ENCODE data around the gene UGT1A9.
A peak's percentile ranks its signal among the peaks of the same experiment; 100 is the strongest.

UGT1A9 gene

DNA sequence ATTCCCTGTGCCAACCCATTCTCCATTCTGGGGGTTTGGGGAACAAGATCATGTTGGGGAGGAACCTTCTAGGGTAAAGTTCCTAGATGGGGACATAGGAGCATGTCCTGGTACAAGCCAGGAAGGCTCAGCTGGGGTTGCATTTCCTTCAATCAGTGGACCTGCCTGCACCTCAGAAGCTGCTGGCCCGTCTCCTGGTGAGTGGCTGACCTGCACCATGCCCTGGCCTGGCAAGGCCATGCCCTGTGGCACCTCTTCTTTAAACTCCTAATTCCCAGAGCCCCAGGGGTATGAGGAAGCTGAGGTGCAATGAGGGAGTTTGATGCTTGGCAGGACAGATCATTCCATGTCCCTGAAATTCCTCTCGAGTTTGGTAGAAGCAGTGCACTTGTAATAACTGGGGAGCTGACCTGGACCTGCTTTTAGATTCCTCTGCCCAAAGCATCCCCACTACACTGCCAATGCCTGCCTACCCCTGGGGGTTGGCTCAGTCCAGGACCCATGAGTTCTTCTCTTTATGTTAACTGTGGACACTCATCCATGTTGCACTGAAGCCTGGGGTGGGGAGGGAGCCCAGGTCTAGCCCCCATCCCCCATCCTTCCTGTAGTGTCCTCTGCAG, 131.7 kb downstream of the UGT1A9 start:
- Histone ChIP-seq H3K4me3 (ENCODE audit: low read length) (no peak overlapping the region), H3K4me1 (ENCODE audit: control insufficient read depth, insufficient read depth, low read length) (no peaks in the 10 kb centered on the region), H3K9me3 (ENCODE audit: control insufficient read depth, insufficient read depth, low read length) (no peaks in the 10 kb centered on the region), H3K27me3 (ENCODE audit: control insufficient read depth, insufficient read depth, low read length) (no peaks in the 10 kb centered on the region), H3K36me3 (ENCODE audit: control insufficient read depth, insufficient read depth, low read length) (no peaks in the 10 kb centered on the region), H3K27ac (ENCODE audit: low read length) (no peak overlapping the region)
- WGBS (ENCODE audit: insufficient coverage, insufficient read length) = no CpG with 5 or more reads among the region's 2 CpGs
- no peak for DNase-seq (ENCODE audit: low read depth, low spot score)

- no peak overlapping the region for H3K27ac ChIP-seq (ENCODE audit: low read length)
- no CpG with 5 or more reads among the region's 8 CpGs for WGBS (ENCODE audit: insufficient coverage, insufficient read length)
- DNase-seq (ENCODE audit: low read depth, low spot score) = no peak
- no peaks in the 10 kb centered on the region for H3K9me3 ChIP-seq (ENCODE audit: control insufficient read depth, insufficient read depth, low read length)
- H3K36me3 ChIP-seq (ENCODE audit: control insufficient read depth, insufficient read depth, low read length) = no peaks in the 10 kb centered on the region
- no peaks in the 10 kb centered on the region for H3K27me3 ChIP-seq (ENCODE audit: control insufficient read depth, insufficient read depth, low read length)
- H3K4me3 ChIP-seq (ENCODE audit: low read length) = no peak overlapping the region
- H3K4me1 ChIP-seq (ENCODE audit: control insufficient read depth, insufficient read depth, low read length) = no peaks in the 10 kb centered on the region
Measured at GRCh38 chr2:233803994-233804393, 132.3 kb downstream of the UGT1A9 start.

- H3K36me3 ChIP-seq (ENCODE audit: control insufficient read depth, insufficient read depth, low read length) = no peaks in the 10 kb centered on the region
- H3K4me3 ChIP-seq (ENCODE audit: low read length) = no peak overlapping the region
- no CpG with 5 or more reads among the region's 12 CpGs for WGBS (ENCODE audit: insufficient coverage, insufficient read length)
- DNase-seq (ENCODE audit: low read depth, low spot score) = no peak
- H3K4me1 ChIP-seq (ENCODE audit: control insufficient read depth, insufficient read depth, low read length) = no peaks in the 10 kb centered on the region
- no peaks in the 10 kb centered on the region for H3K9me3 ChIP-seq (ENCODE audit: control insufficient read depth, insufficient read depth, low read length)
- no peak overlapping the region for H3K27ac ChIP-seq (ENCODE audit: low read length)
- no peaks in the 10 kb centered on the region for H3K27me3 ChIP-seq (ENCODE audit: control insufficient read depth, insufficient read depth, low read length)
Measured at GRCh38 chr2:233807215-233807865, 135.6 kb downstream of the UGT1A9 start.

- no peak for DNase-seq (ENCODE audit: low read depth, low spot score)
- Histone ChIP-seq H3K36me3 (ENCODE audit: control insufficient read depth, insufficient read depth, low read length) (no peaks in the 10 kb centered on the region), H3K27ac (ENCODE audit: low read length) (no peak overlapping the region), H3K27me3 (ENCODE audit: control insufficient read depth, insufficient read depth, low read length) (no peaks in the 10 kb centered on the region), H3K4me3 (ENCODE audit: low read length) (no peak overlapping the region), H3K4me1 (ENCODE audit: control insufficient read depth, insufficient read depth, low read length) (no peaks in the 10 kb centered on the region), H3K9me3 (ENCODE audit: control insufficient read depth, insufficient read depth, low read length) (no peaks in the 10 kb centered on the region)
- WGBS (ENCODE audit: insufficient coverage, insufficient read length) = no CpG with 5 or more reads among the region's 10 CpGs
Measured at GRCh38 chr2:233807966-233808935, 136.6 kb downstream of the UGT1A9 start.

- Histone ChIP-seq H3K9me3 (ENCODE audit: control insufficient read depth, insufficient read depth, low read length) (no peaks in the 10 kb centered on the region), H3K27ac (ENCODE audit: low read length) (no peak overlapping the region), H3K27me3 (ENCODE audit: control insufficient read depth, insufficient read depth, low read length) (no peaks in the 10 kb centered on the region), H3K4me3 (ENCODE audit: low read length) (no peak overlapping the region), H3K36me3 (ENCODE audit: control insufficient read depth, insufficient read depth, low read length) (no peaks in the 10 kb centered on the region), H3K4me1 (ENCODE audit: control insufficient read depth, insufficient read depth, low read length) (no peaks in the 10 kb centered on the region)
- DNase-seq (ENCODE audit: low read depth, low spot score) = no peak
- no CpG with 5 or more reads among the region's 6 CpGs for WGBS (ENCODE audit: insufficient coverage, insufficient read length)
Measured at GRCh38 chr2:233810385-233810784, 138.7 kb downstream of the UGT1A9 start.

GRCh38 chr2:233811087-233811486, 139.4 kb downstream of the UGT1A9 start:
- Histone ChIP-seq H3K4me1 (ENCODE audit: control insufficient read depth, insufficient read depth, low read length) (no peaks in the 10 kb centered on the region), H3K9me3 (ENCODE audit: control insufficient read depth, insufficient read depth, low read length) (no peaks in the 10 kb centered on the region), H3K4me3 (ENCODE audit: low read length) (no peak overlapping the region), H3K27ac (ENCODE audit: low read length) (no peak overlapping the region), H3K36me3 (ENCODE audit: control insufficient read depth, insufficient read depth, low read length) (no peaks in the 10 kb centered on the region), H3K27me3 (ENCODE audit: control insufficient read depth, insufficient read depth, low read length) (no peaks in the 10 kb centered on the region)
- DNase-seq (ENCODE audit: low read depth, low spot score) = no peak
- no CpG with 5 or more reads among the region's 4 CpGs for WGBS (ENCODE audit: insufficient coverage, insufficient read length)

DNA sequence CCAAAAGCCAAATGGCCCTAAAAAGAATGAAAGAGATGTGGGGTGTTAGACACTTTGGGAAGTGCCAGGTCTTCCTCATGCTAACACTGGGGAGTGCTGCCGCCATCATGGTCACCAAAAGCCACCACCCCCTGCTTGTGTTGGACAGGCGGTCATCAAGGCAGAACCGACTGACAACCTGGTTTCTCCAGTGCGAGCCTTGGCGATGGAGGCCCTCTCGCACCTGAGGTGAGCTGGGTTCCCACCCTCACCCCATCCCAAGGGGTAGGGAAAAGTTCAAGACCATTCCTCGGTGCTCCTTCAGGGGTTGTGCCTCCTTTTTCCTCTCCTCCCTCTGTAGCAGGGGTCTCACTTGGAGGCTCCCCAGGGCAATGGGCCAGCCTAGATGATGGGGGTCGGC, 140.0 kb downstream of the UGT1A9 start:
- no CpG with 5 or more reads among the region's 8 CpGs for WGBS (ENCODE audit: insufficient coverage, insufficient read length)
- H3K36me3 ChIP-seq (ENCODE audit: control insufficient read depth, insufficient read depth, low read length) = no peaks in the 10 kb centered on the region
- H3K9me3 ChIP-seq (ENCODE audit: control insufficient read depth, insufficient read depth, low read length) = no peaks in the 10 kb centered on the region
- no peaks in the 10 kb centered on the region for H3K4me1 ChIP-seq (ENCODE audit: control insufficient read depth, insufficient read depth, low read length)
- no peak overlapping the region for H3K27ac ChIP-seq (ENCODE audit: low read length)
- DNase-seq (ENCODE audit: low read depth, low spot score) = no peak
- no peaks in the 10 kb centered on the region for H3K27me3 ChIP-seq (ENCODE audit: control insufficient read depth, insufficient read depth, low read length)
- H3K4me3 ChIP-seq (ENCODE audit: low read length) = no peak overlapping the region

DNA sequence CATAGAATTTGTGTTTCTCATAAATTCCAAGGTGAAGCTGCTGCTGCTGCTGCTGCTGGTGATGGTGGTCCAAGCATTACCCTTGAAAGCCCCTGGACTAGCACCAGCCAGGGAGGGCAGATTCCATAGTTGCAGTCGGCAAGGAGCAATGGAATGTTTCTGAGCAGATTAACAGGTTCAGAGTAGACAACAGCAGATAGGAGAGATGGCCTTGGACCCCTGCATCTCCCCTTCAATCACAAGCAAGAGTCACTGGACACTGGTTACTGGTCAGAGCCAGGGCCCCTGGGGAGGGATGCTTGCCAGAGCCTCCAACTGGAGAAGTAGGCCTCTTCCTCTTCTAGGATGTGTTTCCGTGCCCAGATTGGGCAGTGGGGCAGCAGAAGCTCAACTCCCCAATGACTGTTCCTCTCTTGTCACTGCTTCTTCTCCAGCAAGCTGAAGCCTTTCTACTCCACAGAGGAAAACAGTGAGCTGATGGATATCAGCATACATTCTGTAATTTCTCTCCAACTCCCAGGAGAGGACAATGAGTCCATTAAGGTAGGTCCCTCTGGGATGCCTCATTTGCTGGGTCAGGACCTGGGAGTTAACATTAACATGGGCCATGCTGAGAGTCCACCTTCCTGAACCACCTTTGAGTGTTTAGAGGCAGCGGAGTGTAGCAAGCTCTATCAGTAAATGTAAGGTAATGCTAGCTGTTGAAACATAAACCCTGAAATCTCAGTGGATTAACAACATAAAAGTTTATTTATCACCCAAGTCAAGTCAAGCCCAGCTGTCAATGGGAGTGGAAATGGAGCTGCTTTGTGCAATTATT, 141.7 kb downstream of the UGT1A9 start:
- Histone ChIP-seq H3K9me3 (ENCODE audit: control insufficient read depth, insufficient read depth, low read length) (no peaks in the 10 kb centered on the region), H3K4me1 (ENCODE audit: control insufficient read depth, insufficient read depth, low read length) (no peaks in the 10 kb centered on the region), H3K27ac (ENCODE audit: low read length) (no peak overlapping the region), H3K27me3 (ENCODE audit: control insufficient read depth, insufficient read depth, low read length) (no peaks in the 10 kb centered on the region), H3K4me3 (ENCODE audit: low read length) (no peak overlapping the region), H3K36me3 (ENCODE audit: control insufficient read depth, insufficient read depth, low read length) (no peaks in the 10 kb centered on the region)
- DNase-seq (ENCODE audit: low read depth, low spot score) = no peak
- WGBS (ENCODE audit: insufficient coverage, insufficient read length) = no CpG with 5 or more reads among the region's 3 CpGs

GRCh38 chr2:233814056-233814835, 142.5 kb downstream of the UGT1A9 start:
- H3K27ac ChIP-seq (ENCODE audit: low read length) = no peak overlapping the region
- no peaks in the 10 kb centered on the region for H3K27me3 ChIP-seq (ENCODE audit: control insufficient read depth, insufficient read depth, low read length)
- H3K4me1 ChIP-seq (ENCODE audit: control insufficient read depth, insufficient read depth, low read length) = no peaks in the 10 kb centered on the region
- DNase-seq (ENCODE audit: low read depth, low spot score) = peak; percentile 31
- H3K36me3 ChIP-seq (ENCODE audit: control insufficient read depth, insufficient read depth, low read length) = no peaks in the 10 kb centered on the region
- no peak overlapping the region for H3K4me3 ChIP-seq (ENCODE audit: low read length)
- H3K9me3 ChIP-seq (ENCODE audit: control insufficient read depth, insufficient read depth, low read length) = no peaks in the 10 kb centered on the region
- no CpG with 5 or more reads among the region's 2 CpGs for WGBS (ENCODE audit: insufficient coverage, insufficient read length)

Measured in iPS DF 6.9 (cell line).